ENCODE results near the gene ITIH3. TPM values are rescaled to one million over a fixed set of nuclear protein-coding genes. Genes with fewer than 3 reads are reported as not detected.

ITIH3 gene
- total and polyA plus RNA-seq, 10 of the 15 experiments (the other 5 are each of a cell fraction or from before 2014, with no cell fraction given): 0.07 to 0.17 (median 0.15) TPM; not detected in 7

DNA sequence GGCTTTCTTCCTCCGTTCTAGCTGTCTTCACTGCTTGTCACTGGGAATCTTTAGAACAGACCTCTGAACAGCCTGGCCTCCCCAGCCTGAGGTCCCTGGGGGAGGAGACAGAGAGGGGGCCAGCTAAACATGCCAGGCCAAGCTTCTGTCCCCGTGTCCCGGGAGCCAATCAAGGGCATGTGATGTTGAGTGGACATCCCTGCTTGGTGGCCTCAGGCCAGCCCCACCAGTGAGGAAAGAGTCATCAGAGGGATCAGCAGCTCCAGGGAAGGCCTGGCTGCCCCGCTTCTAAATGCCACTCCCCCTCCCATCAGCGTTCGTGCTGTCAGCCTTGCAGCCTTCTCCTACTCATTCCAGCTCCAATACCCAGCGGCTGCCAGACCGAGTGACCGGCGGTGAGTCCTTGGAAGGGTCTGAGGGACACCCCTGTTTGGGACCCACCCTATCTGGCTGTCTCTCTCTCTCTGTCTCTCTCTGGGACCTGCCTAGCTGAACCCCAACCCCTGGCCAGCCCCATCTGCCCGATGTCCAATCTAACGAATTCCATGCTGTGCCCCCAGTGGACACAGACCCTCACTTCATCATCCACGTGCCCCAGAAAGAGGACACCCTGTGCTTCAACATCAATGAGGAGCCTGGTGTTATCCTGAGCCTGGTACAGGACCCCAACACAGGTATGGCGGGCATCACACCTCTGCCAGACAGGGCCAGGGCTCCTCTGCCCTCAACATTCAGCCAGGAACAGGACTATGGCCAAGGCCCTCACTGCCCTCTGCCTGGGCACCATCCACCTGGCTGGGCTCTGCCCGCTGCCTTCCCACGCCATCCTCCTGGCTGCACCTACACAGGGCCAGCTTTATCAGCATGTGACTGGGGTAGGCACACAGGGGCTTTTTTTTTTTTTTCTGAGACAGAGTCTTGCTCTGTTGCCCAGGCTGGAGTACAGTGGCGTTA is 6.6 kb upstream of the ITIH3 start:
- POLR2A ChIA-PET: interaction anchor here (0.7 kb wide), 1 partner anchor 82 kb away, joined by 4 read pairs; the partner anchor contains the start of gene SPCS1
- no peaks in the 10 kb centered on the region for H3K9me3 ChIP-seq (replicated peaks; ENCODE audit: control insufficient read depth, insufficient read depth, low read length)
- ATAC-seq (no peak; the same call in 2 of the 3 replicates), DNase-seq (ENCODE audit: low read depth, low spot score) (no peak), FAIRE-seq (no peak)
- H3K36me3 ChIP-seq (ENCODE audit: control insufficient read depth in 2 of 2, insufficient read depth in 2 of 2, low read length in 1 of 2): no peaks in the 10 kb centered on the region
- SMC1A ChIA-PET (ENCODE audit: uncharacterized antibody, unreplicated experiment): no interaction called here
- TF ChIP-seq, protein P1, sequence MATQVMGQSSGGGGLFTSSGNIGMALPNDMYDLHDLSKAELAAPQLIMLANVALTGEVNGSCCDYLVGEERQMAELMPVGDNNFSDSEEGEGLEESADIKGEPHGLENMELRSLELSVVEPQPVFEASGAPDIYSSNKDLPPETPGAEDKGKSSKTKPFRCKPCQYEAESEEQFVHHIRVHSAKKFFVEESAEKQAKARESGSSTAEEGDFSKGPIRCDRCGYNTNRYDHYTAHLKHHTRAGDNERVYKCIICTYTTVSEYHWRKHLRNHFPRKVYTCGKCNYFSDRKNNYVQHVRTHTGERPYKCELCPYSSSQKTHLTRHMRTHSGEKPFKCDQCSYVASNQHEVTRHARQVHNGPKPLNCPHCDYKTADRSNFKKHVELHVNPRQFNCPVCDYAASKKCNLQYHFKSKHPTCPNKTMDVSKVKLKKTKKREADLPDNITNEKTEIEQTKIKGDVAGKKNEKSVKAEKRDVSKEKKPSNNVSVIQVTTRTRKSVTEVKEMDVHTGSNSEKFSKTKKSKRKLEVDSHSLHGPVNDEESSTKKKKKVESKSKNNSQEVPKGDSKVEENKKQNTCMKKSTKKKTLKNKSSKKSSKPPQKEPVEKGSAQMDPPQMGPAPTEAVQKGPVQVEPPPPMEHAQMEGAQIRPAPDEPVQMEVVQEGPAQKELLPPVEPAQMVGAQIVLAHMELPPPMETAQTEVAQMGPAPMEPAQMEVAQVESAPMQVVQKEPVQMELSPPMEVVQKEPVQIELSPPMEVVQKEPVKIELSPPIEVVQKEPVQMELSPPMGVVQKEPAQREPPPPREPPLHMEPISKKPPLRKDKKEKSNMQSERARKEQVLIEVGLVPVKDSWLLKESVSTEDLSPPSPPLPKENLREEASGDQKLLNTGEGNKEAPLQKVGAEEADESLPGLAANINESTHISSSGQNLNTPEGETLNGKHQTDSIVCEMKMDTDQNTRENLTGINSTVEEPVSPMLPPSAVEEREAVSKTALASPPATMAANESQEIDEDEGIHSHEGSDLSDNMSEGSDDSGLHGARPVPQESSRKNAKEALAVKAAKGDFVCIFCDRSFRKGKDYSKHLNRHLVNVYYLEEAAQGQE (IDR thresholded peaks at IDR 0.05; ENCODE audit: low read depth, low read length): no peak
- TF ChIP-seq RCOR1 (conservative IDR thresholded peaks at IDR 0.05; ENCODE audit: low read depth, low read length): no peak
- no peaks in the 10 kb centered on the region; a peak in 1 of 4 replicates for H3K27me3 ChIP-seq (replicated peaks in 1 of 2; ENCODE audit: control insufficient read depth in 2 of 2, insufficient read depth in 2 of 2, low read length in 1 of 2)
- no peak overlapping the region for H3K4me2 ChIP-seq (ENCODE audit: control insufficient read depth, insufficient read depth)
- no peaks in the 10 kb centered on the region for H3K79me2 ChIP-seq (ENCODE audit: control insufficient read depth, insufficient read depth, low read length)
- WGBS (ENCODE audit: insufficient coverage, insufficient replicate concordance, low lambda C conversion rate, missing lambda C conversion rate): 55% methylated on average over 17 of the region's 17 CpGs
- H3K27ac ChIP-seq (ENCODE audit: control insufficient read depth, insufficient read depth): no peak overlapping the region
- H4K20me1 ChIP-seq (ENCODE audit: control insufficient read depth, insufficient read depth): no peaks in the 10 kb centered on the region
- no TSS peak for BruUV-seq (replicated peaks)
- intact Hi-C loops (cut with micrococcal nuclease; ENCODE audit: unreplicated experiment) (no loop called here), in situ Hi-C loops (cut with MboI) (no loop called here)
- CTCF ChIA-PET: interaction anchor here (1.1 kb wide), 1 partner anchor 33 kb away, joined by 3 read pairs; no protein-coding TSS in a partner anchor
- no peak overlapping the region for H3K4me3 ChIP-seq
- H3K9ac ChIP-seq (ENCODE audit: control insufficient read depth, insufficient read depth, low read length): no peak overlapping the region
- RAD21 ChIA-PET (ENCODE audit: unreplicated experiment): no interaction called here
- no peaks in the 10 kb centered on the region for H3K4me1 ChIP-seq (ENCODE audit: control insufficient read depth, insufficient read depth, low read length)
- no peak overlapping the region for H2AFZ ChIP-seq (ENCODE audit: control insufficient read depth, low read depth, low read length)
